NCI-H226 (cell line): ENCODE results near the gene OR2M5.

Source experiments
- DNase-seq: peaks from one replicate; pipeline ENCODE4 v3.0.0-alpha.2; 2015

The OR2M5 gene, protein sequence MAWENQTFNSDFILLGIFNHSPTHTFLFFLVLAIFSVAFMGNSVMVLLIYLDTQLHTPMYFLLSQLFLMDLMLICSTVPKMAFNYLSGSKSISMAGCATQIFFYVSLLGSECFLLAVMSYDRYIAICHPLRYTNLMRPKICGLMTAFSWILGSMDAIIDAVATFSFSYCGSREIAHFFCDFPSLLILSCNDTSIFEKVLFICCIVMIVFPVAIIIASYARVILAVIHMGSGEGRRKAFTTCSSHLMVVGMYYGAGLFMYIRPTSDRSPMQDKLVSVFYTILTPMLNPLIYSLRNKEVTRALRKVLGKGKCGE

DNA sequence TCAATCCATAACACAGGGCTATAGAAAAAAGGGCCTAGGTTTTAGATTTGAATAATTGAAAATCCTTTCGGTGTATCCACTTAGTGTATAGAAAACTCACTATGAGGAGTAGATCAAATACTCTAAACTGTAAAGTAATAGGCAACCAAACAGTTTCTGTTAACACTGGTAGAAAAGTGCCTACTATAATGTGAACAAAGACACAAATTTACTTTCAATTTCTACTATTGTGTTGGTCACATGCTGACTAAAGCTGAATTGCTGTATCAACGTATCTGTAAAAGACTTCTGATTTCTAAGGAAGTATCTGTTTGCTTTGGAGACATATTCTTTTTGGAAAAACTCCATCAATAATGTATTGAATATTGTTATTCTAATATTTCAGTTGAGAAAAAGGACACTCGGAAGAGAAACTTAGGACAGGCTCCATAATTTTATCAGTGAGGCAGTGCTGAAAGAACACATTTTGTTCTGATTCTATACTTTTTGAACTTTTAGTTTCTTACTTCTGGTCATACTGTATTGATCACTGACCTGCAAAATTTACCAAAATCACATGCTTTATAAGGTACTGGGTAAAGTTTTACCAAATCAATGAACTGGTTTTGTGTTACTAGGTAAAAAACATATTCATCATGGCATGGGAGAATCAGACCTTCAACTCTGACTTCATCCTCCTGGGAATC is at the start of gene OR2M5:
OR2M5 (plus strand) TSS at position 636 of the 686 bp plus-strand sequence; CDS start at position 636, 0 bp downstream.
- DNase-seq: no peak

DNA sequence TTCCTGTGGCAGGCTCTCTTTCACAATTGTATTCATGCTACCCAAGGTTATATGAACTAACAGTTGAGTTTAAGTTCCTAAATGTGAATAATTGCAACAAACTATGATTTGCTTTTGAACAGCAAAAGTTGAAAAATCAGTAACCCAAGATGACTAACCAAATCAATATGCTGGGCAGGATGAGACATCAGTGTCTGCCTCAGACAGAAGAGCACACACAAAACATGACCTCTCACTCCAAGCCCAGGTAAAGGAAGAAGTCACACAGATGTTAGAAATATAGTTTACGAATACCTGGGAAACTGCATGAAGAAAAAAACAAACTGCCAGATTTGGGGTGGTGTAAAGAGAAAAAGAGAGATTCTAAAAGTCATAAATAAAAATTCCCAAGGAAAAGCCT is 46.4 kb upstream of the OR2M5 start:
- DNase-seq: no peak

DNA sequence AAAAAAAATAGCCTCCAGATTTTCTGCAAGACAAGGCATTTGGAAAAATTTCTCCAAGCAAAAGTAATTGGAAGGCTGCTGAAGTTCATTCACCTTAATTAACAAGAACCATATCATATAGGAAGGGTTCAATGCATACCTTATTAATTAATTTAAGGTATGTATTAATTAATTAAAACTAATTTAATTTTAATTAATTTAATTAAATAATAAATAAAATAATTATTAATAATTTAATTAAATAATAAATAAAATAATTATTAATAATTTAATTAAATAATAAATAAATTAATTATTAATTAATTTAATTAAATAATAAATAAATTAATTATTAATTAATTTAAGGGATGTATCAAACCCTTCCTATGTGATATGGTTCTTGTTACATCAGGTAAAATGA is 42.1 kb upstream of the OR2M5 start:
- DNase-seq: no peak

DNA sequence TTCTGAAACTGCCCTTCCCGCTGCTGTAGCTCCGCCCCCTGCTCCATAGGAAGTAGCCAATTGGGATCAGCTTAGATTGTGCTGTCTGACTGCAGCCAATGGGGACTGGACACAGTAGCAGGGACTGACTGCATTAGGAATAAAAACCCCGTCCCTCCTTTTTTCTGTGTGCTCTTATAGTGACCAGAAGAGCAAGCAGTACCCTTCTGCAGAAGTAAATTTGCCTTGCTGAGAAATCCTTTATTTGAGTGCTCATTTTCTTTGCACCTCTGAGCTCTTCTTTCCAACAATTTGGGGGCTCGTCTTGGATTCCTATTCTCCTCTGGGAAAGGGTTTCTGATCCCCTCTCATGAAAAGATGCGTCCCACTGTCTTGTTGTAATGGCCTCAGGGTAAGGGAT is 33.8 kb upstream of the OR2M5 start:
- no peak for DNase-seq

DNA sequence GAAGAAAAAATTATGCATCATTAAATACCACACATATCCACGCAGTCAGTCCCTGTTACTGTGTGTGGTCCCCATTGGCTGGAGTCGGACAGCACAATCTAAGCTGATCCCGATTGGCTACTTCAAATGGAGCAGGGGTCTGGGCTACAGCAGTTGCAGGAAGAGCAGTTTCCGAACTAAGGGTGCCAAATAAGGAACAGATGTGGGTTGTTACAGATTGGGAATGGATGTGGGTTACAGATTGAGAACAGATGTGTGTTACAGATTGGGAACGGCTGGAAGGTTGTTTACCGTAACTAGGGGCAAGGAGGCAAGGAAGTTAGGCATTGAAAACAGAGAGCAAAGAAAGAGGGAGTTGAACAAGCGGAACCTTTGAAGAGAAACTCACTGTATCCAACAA is 30.1 kb upstream of the OR2M5 start:
- no peak for DNase-seq

DNA sequence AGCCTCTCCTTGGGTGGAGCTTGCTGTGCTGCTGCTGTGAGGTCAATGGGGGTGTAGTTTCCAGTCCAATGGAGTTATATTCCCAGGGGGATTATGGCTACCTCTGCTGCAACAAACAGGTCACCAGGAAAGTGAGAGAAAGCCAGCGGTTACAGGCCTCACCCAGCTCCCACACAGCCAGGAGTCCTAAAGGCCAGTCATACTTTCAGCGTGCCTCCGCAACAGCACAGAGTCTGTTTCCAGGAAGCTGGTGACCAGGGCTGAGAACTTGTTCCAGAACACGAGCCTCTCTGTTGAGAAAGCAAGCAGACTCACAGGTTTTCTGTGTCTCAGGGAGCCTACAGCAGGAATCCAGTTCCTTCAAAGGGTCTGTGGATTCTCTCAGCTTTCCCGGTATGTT is 17.3 kb upstream of the OR2M5 start:
- no peak for DNase-seq

DNA sequence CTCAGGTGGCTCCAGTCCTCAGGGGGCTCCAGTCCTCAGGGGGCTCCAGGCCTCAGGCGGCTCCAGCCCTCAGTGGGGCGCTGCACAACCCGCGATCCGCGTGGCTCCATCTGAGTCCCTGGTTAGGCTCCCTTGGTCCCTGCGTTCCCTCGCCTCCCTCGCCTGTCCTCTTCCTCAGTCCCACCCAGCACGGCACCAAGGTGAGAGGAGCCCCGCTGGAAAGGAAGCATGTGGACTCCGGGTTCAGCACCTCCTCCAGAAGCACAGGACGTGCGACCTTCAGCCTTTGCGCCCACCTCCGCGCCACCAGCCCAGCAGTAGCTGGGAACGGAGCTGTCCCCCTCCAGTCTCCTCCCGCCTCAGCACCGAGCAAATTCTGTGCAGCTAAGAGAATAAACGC is 8.1 kb upstream of the OR2M5 start:
- no peak for DNase-seq

DNA sequence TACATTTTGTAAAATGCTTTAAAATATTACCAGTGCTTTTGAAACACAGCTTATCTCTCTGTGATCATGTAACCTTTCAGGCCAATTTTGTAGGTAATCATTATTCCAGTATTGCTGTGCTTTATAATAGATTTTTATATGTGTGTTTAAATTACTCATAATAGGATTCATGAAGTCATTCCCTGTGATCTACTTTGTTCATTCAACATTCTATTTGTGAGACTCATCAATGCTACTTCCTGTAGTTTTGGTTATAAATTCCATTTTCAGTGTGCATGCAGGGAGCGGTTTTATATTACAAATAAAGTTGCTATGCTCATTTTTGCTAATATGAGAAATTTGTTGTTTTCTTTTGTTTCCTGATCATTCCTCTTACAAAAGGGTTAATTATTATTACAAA is 4.1 kb upstream of the OR2M5 start:
- no peak for DNase-seq

DNA sequence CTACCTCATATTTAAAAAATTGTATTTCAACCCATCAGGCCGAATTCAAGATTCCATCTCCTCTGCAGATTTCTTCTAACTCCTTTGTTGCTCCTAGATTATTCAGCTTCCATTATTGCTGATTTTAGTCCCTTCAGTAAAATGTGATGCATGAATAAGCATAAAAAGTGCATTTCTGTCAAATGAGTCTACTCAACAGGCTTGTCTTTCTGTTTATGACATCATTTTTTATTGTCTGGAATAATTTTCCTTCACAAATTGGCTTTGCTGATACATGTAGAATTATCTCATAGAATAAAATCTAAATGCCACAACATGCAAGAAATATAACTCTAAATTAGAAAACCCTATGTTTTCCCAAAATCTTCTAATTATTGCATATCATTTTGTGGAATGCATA is 1.6 kb upstream of the OR2M5 start:
- DNase-seq: no peak

DNA sequence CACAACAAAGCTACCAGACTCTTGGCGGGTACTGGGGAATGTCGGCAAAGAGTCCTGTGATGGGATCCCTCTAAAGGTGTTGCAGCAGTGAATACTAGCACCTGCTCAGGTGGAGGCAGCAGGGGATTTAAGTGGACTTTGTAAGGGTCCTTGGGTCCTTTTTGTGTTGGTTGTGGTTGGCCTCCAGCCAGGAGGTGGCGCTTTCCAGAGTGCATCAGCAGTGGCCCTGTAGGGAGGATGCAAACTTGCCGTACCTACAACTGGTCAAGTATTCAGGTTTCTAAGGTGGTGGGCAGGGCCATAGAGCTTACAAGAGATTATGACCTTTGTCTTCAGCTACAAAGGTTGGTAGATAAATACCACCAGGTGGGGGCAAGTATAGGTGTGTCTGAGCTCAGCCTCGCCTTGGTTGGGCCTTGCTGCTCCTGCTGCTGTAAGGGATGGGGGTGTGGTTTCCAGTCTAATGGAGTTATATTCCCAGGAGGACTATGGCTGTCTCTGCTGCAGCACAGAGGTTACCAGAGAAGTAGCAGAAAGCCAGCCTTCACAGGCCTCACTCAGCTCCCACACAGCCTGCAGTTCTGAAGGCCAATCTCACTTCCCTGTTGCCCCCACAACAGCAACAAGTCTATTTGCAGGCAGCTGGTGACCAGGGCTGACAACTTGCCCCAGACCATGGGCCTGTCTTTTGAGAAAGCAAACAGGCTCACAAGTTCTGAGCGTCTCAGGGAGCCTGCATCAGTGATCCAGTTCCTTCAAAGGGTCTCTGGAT is 7.3 kb downstream of the OR2M5 start:
- no peak for DNase-seq

DNA sequence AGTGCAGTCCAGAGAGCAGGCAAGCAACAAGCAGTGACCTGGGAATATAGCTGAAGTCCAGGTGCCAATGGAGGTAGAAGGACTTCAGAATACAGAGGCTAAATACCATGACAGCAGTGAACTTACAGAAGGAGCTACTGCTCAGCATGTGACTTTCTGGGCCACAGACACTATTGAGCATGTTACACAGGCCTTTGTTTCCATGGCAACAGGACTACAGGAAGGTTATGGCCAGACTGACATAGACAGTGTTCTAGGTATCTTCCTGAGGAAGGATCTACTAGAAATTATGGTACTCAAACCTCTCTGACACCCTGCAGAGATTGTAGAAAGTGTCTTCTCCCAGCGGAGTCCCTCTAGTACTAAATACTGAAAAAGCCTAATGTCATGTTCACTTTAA is 11.0 kb downstream of the OR2M5 start:
- DNase-seq: no peak

DNA sequence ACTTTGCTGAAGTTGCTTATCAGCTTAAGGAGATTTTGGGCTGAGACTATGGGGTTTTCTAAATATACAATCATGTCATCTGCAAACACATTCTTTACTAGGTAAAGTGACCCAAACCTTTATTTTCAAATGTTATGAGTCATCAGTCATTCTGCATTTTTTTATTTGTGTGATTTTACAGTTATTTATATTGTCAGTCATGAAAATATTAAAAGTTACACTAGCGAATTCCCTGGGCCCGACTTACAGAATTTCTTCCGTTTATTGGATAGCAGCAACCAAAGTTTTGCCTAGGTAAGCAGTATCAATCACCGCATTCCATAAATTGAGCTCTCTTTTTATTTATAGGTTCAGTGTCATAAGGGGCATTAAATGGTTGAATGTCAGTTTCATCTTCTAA is 13.8 kb downstream of the OR2M5 start:
- no peak for DNase-seq

DNA sequence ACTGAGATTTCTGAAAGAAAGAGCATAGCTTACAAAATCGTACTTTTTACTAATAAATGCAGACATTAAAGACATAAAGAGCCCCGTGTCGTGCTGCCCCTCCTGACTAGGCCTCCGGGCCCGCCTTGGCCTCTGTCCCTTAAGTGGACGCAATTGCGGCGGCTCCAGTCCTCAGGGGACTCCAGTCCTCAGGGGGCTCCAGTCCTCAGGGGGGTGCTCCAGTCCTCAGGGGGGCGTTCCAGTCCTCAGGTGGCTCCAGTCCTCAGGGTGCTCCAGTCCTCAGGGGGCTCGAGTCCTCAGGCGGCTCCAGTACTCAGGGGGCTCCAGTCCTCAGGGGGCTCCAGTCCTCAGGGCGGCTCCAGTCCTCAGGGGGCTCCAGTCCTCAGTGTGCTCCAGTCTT is 19.1 kb downstream of the OR2M5 start:
- DNase-seq: no peak

DNA sequence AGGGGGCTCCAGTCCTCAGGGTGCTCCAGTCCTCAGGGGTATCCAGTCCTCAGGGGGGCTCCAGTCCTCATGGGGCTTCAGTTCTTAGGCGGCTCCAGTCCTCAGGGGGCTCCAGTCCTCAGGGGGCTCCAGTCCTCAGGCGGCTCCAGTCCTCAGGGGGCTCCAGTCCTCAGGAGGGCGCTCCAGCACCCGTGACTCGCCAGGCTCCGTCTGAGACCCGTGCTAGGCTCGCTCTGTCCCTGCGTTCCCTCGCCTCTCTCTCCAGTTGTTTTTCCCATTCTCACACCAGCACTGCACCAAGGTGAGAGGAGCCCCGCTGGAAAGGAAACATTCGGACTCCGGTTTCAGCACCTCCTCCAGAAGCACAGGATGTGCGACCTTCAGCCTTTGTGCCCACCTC is 20.2 kb downstream of the OR2M5 start:
- no peak for DNase-seq

DNA sequence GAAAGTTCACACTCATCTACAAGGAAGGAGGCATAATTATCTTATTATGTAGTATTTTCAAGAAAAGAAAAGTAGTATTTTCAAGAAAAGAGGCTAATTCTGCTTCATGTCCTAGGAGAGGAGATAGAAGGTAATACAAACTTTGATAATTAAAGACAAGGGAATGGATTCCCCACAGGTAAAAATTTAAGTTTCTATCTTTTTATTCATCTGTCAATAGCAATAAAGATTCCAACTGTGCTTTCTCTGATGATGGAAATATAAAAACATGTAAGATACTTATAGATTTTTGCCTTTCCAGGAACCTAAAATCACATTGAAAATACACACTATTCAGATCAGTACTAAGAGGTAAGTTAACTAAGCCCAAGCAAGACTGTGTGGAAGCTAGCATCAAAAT is 29.6 kb downstream of the OR2M5 start, which contains the start of gene OR2M2:
OR2M2 (plus strand) TSS at position 301 of the 400 bp plus-strand sequence. CDS start 5,165 bp downstream, outside the sequence.
- no peak for DNase-seq

DNA sequence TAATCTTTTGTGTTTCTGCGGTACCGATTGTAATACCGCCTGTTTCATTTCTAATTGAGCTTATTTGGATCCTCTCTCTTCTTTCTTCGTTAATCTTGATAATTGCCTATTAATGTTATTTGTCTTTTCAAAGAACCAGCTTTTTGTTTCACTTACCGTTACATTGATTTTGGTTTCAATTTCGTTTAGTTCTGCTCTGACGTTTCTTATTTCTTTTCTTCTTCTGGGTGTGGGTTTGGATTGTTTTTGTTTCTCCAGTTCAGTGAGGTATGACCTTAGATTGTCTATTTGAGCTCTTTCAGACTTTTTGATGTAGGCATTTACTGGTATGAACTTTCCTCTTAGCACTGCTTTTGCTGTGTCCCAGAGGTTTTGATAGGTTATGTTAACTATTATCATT is 39.0 kb downstream of the OR2M5 start:
- no peak for DNase-seq

DNA sequence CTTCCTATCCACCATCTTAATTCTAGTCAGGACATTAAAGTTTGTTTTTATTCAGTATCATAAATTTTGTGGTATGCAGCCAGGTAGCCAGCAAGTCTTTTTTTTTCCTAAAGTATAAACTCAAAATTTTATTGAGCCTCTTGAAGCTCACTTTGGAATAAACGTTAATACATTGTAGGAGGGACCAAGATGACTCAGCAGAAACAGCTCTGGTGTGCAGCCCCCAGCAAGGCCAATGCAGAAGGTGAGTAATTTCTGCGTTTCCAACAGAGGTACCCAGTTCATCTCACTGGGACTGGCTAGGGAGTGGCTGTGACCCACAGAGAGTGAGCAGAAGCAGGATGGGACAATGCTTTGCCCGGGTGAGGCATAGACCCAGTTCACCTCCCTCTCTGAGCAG is 42.4 kb downstream of the OR2M5 start:
- DNase-seq: no peak

DNA sequence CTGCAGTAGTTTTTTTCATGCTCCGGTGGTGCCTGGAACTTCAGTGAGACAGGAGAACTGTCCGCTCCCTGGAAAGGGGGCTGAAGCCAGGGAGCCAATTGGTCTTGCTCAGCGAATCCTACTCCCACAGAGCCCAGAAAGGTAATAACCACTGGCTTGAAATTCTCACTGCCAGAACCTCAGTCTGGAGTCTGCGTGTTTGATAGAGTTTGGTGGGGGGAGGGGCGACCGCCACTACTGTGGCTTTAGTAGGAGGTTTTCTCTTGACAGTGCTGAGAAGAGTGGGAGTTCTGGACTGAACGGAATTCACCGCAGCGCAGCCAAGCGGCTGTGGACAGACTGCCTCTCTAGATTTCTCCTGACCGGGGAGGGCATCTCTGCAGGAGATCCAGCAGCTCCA is 44.1 kb downstream of the OR2M5 start:
- DNase-seq: no peak

DNA sequence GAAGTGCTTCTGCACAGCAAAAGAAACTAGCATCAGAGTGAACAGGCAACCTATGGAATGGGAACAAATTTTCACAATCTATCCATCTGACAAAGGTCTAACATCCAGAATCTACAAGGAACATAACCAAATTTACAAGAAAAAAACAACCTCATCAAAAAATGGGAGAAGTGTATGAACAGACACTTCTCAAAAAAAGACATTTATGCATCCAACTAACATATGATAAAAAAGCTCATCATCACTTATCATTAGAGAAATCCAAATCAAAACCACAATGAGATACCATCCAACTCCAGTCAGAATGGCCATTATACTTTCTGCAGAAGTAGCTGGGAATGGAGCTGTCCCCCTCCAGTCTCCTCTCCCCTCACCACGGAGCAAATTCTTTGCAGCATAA is 49.2 kb downstream of the OR2M5 start:
- no peak for DNase-seq
